ENCODE results near the gene SHQ1.
A peak's percentile ranks its signal among the peaks of the same experiment; 100 is the strongest.

SHQ1 gene

DNA sequence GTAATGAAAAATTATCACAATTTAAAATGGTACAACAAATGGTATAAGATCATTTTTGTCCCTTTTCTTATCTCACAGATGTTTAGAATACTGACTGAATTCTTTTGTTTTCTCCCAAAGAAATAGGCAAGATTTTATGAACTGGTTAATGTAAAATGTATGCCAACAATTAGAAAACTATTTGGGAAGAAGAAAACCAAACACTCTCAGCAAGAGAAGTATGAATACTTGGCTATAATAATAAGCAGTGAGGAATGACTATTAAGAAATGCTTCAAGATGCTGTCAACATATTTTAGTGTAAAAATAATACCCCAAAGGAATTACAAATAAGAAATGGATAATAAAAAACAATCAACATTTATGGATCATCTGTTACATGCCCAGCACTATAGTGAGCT, 18.5 kb downstream of the SHQ1 start:
- H3K4me3 ChIP-seq (ENCODE audit: low read length): no peak overlapping the region
- no peak for DNase-seq (ENCODE audit: low read depth)
- TF ChIP-seq, protein P1, sequence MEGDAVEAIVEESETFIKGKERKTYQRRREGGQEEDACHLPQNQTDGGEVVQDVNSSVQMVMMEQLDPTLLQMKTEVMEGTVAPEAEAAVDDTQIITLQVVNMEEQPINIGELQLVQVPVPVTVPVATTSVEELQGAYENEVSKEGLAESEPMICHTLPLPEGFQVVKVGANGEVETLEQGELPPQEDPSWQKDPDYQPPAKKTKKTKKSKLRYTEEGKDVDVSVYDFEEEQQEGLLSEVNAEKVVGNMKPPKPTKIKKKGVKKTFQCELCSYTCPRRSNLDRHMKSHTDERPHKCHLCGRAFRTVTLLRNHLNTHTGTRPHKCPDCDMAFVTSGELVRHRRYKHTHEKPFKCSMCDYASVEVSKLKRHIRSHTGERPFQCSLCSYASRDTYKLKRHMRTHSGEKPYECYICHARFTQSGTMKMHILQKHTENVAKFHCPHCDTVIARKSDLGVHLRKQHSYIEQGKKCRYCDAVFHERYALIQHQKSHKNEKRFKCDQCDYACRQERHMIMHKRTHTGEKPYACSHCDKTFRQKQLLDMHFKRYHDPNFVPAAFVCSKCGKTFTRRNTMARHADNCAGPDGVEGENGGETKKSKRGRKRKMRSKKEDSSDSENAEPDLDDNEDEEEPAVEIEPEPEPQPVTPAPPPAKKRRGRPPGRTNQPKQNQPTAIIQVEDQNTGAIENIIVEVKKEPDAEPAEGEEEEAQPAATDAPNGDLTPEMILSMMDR (conservative IDR thresholded peaks at IDR 0.05; ENCODE audit: low read depth, low read length): no peak

DNA sequence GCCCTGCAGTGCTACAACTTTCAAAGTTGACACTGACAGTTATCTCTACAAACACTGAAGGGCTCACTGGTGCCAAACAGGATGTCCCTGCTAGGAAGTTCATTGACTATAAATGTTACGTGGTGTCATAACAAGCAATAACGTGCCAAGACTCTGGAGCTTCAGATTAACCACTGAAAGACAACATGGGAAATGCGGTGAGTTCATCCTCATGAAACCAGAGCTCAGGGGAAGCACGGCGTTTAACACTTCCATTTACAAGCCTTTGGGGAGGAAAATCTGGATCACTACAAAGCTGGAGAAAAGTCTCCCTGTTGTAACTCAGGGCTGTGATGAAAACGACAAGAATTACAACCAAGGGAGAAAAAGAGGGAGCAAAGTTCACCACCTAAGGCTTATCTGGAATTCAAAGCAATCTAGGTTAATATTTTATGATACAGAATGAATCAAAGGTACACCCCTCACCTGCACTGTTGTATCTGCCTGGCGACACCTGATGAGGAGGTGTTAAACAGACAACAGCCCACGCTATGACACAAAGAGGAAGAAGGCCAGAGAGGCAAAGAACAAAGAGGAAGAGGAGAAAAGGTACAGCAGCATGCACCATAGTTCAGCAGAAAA, 27.0 kb downstream of the SHQ1 start:
- no peak for DNase-seq (ENCODE audit: low read depth)

DNA sequence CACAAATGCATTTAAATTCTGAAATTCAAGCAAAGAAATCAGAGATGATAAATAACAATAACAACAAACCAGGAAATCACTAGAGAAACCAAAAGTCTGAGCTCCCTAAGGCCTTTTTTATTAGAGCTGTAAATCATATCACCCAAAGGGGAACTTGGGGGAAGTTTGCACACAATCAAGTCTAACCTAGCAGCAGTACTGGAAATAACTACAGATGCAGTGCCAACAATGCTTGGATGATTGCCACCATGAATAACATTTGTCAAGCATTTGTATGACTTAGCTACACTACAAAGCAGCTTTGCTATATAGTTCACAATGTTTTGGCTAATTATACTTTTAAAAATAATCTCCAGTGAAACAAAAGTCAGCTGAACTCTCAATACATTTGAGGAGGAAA, 27.8 kb downstream of the SHQ1 start:
- DNase-seq (ENCODE audit: low read depth): peak; percentile 83
- TF ChIP-seq, protein P1 (conservative IDR thresholded peaks at IDR 0.05; ENCODE audit: low read depth, low read length): no peak
- no peak overlapping the region for H3K4me3 ChIP-seq (ENCODE audit: low read length)

More for the DNA sequence above, 27.0 kb downstream of the SHQ1 start:
- TF ChIP-seq, protein P1 (conservative IDR thresholded peaks at IDR 0.05; ENCODE audit: low read depth, low read length): no peak
- no peak overlapping the region for H3K4me3 ChIP-seq (ENCODE audit: low read length)

DNA sequence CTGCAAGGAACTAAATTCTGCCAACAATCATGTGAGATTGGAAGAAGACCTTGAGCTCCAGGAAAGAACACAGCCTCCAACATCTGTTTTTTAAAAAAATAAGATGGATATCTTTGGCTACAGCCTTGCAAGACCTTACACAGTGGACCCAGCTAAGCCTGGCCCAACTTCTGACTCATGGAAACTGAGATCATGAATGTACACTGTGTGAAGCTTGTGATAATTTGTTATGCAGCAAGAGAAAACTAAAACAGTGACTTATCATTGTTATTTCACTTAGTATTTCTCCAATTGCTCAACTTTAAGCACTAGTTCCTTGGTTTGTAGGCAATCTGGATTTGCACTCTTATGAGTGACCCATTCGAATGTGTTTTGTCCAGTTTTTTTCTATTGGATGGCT, 29.3 kb downstream of the SHQ1 start:
- H3K4me3 ChIP-seq (ENCODE audit: low read length): no peak overlapping the region
- no peak for DNase-seq (ENCODE audit: low read depth)
- TF ChIP-seq, protein P1 (conservative IDR thresholded peaks at IDR 0.05; ENCODE audit: low read depth, low read length): no peak

DNA sequence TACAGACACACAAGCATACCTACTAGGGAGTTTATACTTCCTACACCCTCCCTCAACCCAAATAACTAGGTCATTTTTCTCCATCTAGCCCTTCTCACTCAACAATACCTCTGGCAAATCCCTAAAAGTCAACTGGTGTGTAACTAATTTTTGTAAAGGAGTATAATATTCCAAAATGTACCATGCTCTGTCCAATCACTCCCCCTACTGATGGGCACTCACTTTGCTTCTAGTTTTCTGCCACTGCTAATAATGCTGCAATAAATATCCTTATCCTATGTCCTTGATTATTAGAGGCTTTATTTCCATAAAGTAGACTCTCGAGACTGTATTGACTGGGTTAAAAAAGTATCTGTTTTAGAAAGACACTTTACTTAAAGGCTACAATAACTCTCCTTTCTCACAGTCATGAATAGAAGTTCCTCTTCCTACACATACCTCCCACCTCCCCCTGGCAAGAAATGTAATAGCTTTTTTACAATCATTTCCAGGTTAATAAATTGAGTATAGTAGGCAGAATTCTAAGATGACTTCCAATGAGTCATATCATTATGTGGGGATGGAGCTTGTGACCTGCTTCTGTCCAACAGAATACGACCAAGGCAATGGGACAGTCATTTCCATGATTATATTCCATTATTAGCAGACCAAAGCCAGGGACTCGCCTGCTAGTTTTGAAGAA, 30.0 kb downstream of the SHQ1 start:
- TF ChIP-seq, protein P1 (conservative IDR thresholded peaks at IDR 0.05; ENCODE audit: low read depth, low read length): peak; percentile 85
- no peak overlapping the region for H3K4me3 ChIP-seq (ENCODE audit: low read length)
- DNase-seq (ENCODE audit: low read depth): no peak

DNA sequence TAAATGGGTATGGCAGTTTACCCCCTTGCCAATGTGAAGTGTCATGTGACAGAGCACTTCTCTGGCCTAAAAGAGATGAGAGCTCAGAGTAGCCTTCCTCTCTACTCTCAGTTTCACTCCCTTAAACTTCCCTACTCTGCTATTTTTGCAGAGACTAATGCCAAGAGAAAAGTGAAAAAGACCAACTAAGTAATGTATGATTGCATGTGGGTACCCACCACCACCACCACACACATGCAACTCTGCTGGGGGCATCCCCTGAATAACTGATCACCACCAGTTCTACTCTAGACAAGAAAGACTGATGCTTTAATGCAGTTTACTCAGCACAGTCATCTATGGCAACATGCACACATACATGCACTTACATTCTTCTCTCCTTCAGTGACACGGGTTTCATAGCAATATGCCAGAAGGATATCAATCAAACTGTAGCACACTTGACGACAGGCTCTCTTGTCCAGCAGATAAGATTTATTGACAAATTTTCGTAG, 31.3 kb downstream of the SHQ1 start:
- no peak for DNase-seq (ENCODE audit: low read depth)
- no peak overlapping the region for H3K4me3 ChIP-seq (ENCODE audit: low read length)
- TF ChIP-seq, protein P1 (conservative IDR thresholded peaks at IDR 0.05; ENCODE audit: low read depth, low read length): no peak

DNA sequence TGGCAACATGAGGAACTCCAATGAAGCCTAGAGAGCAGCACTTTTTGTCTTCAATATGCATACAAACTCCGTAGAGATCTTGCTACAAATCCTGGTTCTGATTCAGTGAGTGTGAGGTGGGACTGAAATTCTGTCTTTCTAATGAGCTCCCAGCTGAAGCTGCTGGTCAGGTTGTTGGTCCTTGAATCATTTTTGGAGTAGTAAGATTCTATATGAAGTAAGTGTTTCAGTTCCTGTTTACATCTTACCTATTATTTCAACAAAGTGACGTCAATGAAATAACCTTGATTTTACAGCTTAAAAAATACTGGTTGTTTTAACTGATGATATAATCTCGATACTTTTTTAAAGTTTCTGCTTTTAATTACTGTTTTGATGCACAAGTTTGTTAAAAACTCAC, 33.9 kb downstream of the SHQ1 start:
- TF ChIP-seq, protein P1 (conservative IDR thresholded peaks at IDR 0.05; ENCODE audit: low read depth, low read length): no peak
- no peak overlapping the region for H3K4me3 ChIP-seq (ENCODE audit: low read length)
- no peak for DNase-seq (ENCODE audit: low read depth)

Measured in retinal pigment epithelial cell (primary cell).